Smooth muscle cell (in vitro differentiated cells): ENCODE data around the gene PCDHA7. TPM values are rescaled to one million over a fixed set of nuclear protein-coding genes. Genes with fewer than 3 reads are reported as not detected.
"Not testable (repeated sequence)": the region's sequence is repeated elsewhere in the genome, so short reads cannot be mapped to it uniquely, and the experiment has no call there.

Experiments used
- DNase-seq: peaks from one replicate; lab custom pipeline; 2025; ENCODE audit not compliant: unreplicated experiment; lab: John Stamatoyannopoulos, UW
- H2AFZ ChIP-seq: fragments of 200-600 bp; sonication (generic); 2 replicates; pipeline ENCODE4 v1.6.0; 2016; ENCODE audit warnings: antibody characterized with exemption, low read depth, mild to moderate bottlenecking
- H3F3A ChIP-seq: fragments of 200-600 bp; sonication (generic); 2 replicates; pipeline ENCODE4 v1.6.0; 2017; ENCODE audit warnings: antibody characterized with exemption, low read depth
- H3K27ac ChIP-seq: fragments of 200-600 bp; sonication (generic); 2 replicates; pipeline ENCODE4 v1.5.1; 2016; ENCODE audit warnings: low read depth, mild to moderate bottlenecking
- H3K27me3 ChIP-seq: fragments of 200-600 bp; sonication (generic); 2 replicates; pipeline ENCODE4 v1.6.1; 2016; ENCODE audit warnings: low read depth, mild to moderate bottlenecking
- H3K36me3 ChIP-seq: fragments of 200-600 bp; sonication (generic); 2 replicates; pipeline ENCODE4 v1.5.1; 2016; ENCODE audit warnings: low read depth
- H3K4me1 ChIP-seq: fragments of 200-600 bp; sonication (generic); 2 replicates; pipeline ENCODE4 v1.5.1; 2016; ENCODE audit warnings: low read depth
- H3K4me2 ChIP-seq: fragments of 200-600 bp; sonication (generic); 2 replicates; pipeline ENCODE4 v1.6.0; 2016; ENCODE audit warnings: mild to moderate bottlenecking
- H3K4me3 ChIP-seq: fragments of 200-600 bp; sonication (generic); 2 replicates; pipeline ENCODE4 v1.5.1; 2016; ENCODE audit warnings: mild to moderate bottlenecking
- H3K79me2 ChIP-seq: fragments of 200-600 bp; sonication (generic); 2 replicates; pipeline ENCODE4 v1.6.0; 2016; ENCODE audit warnings: low read depth, mild to moderate bottlenecking
- H3K9ac ChIP-seq: fragments of 200-600 bp; sonication (generic); 2 replicates; pipeline ENCODE4 v1.6.0; 2016; ENCODE audit warnings: low read depth
- H3K9me3 ChIP-seq: fragments of 200-600 bp; sonication (generic); replicated peaks from 2 replicates; pipeline ENCODE4 v1.5.1; 2016; ENCODE audit warnings: low read depth
- H4K20me1 ChIP-seq: fragments of 200-600 bp; sonication (generic); 2 replicates; pipeline ENCODE4 v1.6.0; 2016; ENCODE audit warnings: low read depth
- whole genome bisulfite sequencing: methylation state at CpG from one replicate; pipeline ENCODE4 v1.1.7; 2016; ENCODE audit warnings: low lambda C conversion rate; 5-methylcytosine and 5-hydroxymethylcytosine counted together
- polyA plus RNA-seq: library from polyadenylated mRNA; unstranded; fragments of >200 nt; fragmentation: Nextera tagmentation; extraction: Ambion mirVana; gene quantifications from 2 replicates; pipeline ENCODE4 v1.2.1, GENCODE V29; 2016
- total RNA-seq: library from RNA; depleted of rRNA; stranded (reverse); fragments of >200 nt; gene quantifications from 2 replicates; pipeline ENCODE4 v1.2.3, GENCODE V29; 2014
- TF ChIP-seq, protein P1 (sequence below): fragments of 200-600 bp; sonication (generic); IDR thresholded peaks from 2 replicates; pipeline ENCODE4 v1.5.1; 2017; ENCODE audit warnings: borderline replicate concordance, mild to moderate bottlenecking, antibody characterized with exemption; ENCODE audit not compliant: insufficient read depth, poor library complexity, severe bottlenecking

Gene PCDHA7
- total and polyA plus RNA-seq, 2 experiments from 2014 or later, result 1.0 to 3.1 TPM

DNA sequence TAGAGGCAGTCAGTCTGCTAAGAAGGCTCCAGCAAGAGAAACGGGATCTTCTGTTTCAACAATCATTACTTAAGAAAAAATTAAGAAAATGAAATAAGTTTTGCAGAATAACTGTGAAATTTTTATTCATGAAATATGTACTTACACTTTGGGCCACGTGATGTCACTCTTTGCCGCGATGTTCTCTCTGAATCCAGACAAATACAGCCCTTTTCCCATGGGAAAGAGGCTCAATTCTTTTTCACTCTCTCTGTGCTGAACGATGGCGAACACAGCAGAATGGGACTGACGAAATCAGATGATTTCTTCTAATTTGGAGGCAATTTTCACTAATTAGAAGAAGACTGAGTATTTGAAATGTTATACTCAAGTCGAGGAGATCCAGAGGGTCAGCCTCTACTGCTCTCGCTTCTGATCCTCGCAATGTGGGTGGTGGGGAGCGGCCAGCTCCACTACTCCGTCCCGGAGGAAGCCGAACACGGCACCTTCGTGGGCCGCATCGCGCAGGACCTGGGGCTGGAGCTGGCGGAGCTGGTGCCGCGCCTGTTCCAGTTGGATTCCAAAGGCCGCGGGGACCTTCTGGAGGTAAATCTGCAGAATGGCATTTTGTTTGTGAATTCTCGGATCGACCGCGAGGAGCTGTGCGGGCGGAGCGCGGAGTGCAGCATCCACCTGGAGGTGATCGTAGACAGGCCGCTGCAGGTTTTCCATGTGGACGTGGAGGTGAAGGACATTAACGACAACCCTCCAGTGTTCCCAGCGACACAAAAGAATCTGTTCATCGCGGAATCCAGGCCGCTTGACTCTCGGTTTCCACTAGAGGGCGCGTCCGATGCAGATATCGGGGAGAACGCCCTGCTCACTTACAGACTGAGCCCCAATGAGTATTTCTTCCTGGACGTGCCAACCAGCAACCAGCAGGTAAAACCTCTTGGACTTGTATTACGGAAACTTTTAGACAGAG lies 14.4 kb downstream of the PCDHA7 start, which contains the start of gene PCDHA9:
PCDHA9 (plus strand) TSS at position 244 of the 964 bp plus-strand sequence; CDS start at position 358, 114 bp downstream.
- H3K4me3 ChIP-seq, result peak within 1 kb of the TSS; percentile 48
- TF ChIP-seq, protein P1, sequence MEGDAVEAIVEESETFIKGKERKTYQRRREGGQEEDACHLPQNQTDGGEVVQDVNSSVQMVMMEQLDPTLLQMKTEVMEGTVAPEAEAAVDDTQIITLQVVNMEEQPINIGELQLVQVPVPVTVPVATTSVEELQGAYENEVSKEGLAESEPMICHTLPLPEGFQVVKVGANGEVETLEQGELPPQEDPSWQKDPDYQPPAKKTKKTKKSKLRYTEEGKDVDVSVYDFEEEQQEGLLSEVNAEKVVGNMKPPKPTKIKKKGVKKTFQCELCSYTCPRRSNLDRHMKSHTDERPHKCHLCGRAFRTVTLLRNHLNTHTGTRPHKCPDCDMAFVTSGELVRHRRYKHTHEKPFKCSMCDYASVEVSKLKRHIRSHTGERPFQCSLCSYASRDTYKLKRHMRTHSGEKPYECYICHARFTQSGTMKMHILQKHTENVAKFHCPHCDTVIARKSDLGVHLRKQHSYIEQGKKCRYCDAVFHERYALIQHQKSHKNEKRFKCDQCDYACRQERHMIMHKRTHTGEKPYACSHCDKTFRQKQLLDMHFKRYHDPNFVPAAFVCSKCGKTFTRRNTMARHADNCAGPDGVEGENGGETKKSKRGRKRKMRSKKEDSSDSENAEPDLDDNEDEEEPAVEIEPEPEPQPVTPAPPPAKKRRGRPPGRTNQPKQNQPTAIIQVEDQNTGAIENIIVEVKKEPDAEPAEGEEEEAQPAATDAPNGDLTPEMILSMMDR, result peak; percentile 13
- H3K36me3 ChIP-seq, H3K9me3 ChIP-seq, H3K4me1 ChIP-seq, H3K27ac ChIP-seq, H4K20me1 ChIP-seq, H3K27me3 ChIP-seq, H3K79me2 ChIP-seq, H3F3A ChIP-seq, DNase-seq: not testable (repeated sequence)
- WGBS, result 53% methylated on average over 41 of the region's 48 CpGs
- peak within 1 kb of the TSS; percentile 34 for H3K9ac ChIP-seq
- H2AFZ ChIP-seq, result peak within 1 kb of the TSS; percentile 72
- peak within 1 kb of the TSS; percentile 79 for H3K4me2 ChIP-seq

DNA sequence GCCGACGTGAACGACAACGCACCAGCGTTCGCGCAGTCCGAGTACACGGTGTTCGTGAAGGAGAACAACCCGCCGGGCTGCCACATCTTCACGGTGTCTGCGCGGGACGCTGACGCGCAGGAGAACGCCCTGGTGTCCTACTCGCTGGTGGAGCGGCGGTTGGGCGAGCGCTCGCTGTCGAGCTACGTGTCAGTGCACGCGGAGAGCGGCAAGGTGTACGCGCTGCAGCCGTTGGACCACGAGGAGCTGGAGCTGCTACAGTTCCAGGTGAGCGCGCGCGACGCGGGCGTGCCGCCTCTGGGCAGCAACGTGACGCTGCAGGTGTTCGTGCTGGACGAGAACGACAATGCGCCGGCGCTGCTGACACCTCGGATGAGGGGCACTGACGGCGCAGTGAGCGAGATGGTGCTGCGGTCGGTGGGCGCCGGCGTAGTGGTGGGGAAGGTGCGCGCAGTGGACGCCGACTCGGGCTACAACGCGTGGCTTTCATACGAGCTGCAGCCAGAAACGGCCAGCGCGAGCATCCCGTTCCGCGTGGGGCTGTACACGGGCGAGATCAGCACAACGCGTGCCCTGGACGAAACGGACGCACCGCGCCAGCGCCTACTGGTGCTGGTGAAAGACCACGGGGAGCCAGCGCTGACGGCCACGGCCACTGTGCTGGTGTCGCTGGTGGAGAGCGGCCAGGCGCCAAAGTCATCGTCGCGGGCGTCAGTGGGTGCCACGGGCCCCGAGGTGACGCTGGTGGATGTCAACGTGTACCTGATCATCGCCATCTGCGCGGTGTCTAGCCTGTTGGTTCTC lies 16.0 kb downstream of the PCDHA7 start:
- H3K79me2 ChIP-seq, H3K9ac ChIP-seq, H3K4me3 ChIP-seq, H3K27ac ChIP-seq, H3K4me1 ChIP-seq, H3K36me3 ChIP-seq, DNase-seq, H3K9me3 ChIP-seq, H3K4me2 ChIP-seq, H3K27me3 ChIP-seq, H2AFZ ChIP-seq, H3F3A ChIP-seq, H4K20me1 ChIP-seq: not testable (repeated sequence)
- 98% methylated on average over 83 of the region's 101 CpGs for WGBS

DNA sequence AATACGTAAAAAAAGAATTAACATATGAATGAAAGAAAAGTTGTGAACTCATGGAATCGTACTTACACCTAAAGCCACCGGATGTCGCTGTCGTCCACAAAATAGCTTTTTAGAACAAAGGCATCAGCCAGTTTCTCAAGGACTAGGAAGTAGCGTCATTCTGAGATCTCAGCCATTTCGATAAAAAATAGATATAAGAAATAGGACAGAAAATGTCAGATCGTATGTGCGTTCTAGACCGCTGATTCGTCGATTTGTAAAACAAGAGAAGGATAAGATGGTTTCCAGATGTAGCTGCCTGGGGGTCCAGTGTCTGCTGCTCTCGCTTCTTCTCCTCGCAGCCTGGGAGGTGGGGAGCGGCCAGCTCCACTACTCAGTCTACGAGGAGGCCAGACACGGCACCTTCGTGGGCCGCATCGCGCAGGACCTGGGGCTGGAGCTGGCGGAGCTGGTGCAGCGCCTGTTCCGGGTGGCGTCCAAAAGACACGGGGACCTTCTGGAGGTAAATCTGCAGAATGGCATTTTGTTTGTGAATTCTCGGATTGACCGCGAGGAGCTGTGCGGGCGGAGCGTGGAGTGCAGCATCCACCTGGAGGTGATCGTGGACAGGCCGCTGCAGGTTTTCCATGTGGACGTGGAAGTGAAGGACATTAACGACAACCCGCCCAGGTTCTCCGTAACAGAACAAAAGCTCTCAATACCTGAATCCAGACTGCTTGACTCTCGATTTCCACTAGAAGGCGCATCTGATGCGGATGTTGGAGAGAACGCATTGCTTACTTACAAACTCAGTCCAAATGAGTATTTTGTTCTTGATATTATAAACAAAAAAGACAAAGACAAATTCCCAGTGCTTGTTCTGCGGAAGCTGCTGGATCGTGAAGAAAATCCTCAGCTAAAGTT lies 22.0 kb downstream of the PCDHA7 start, which contains the start of gene PCDHA10:
PCDHA10 (plus strand) TSS at position 126 of the 903 bp plus-strand sequence; CDS start at position 278, 152 bp downstream.
- DNase-seq, result no peak
- peak within 1 kb of the TSS; percentile 82 for H3K4me2 ChIP-seq
- H3K4me1 ChIP-seq, result peaks cover 13% of the 10 kb centered on the region
- TF ChIP-seq, protein P1, result peak; percentile 73
- peak within 1 kb of the TSS; percentile 65 for H3K4me3 ChIP-seq
- H3K27me3 ChIP-seq, result no peaks in the 10 kb centered on the region
- no peaks in the 10 kb centered on the region for H4K20me1 ChIP-seq
- 15% methylated on average over 44 of the region's 44 CpGs for WGBS
- peak within 1 kb of the TSS; percentile 49 for H3K27ac ChIP-seq
- peak within 1 kb of the TSS; percentile 65 for H2AFZ ChIP-seq
- H3F3A ChIP-seq, result no peaks in the 10 kb centered on the region
- peak within 1 kb of the TSS; percentile 49 for H3K9ac ChIP-seq
- H3K9me3 ChIP-seq, result no peaks in the 10 kb centered on the region
- H3K36me3 ChIP-seq, result peaks cover 3% of the 10 kb centered on the region
- peaks cover 24% of the 10 kb centered on the region for H3K79me2 ChIP-seq
